ENCODE results near the gene CORO2A.

GRCh38 chr9:98083061-98083501 lies 109.4 kb downstream of the CORO2A start:
- no peak for TF ChIP-seq CTCF (conservative IDR thresholded peaks at IDR 0.05)
- TF ChIP-seq ZFX (IDR thresholded peaks at IDR 0.05): no peak
